IMR-90 (cell line): Measurements from ENCODE around the gene RMND5B. TPM values are rescaled to one million over a fixed set of nuclear protein-coding genes. Genes with fewer than 3 reads are reported as not detected.

Source experiments
- ATAC-seq: fragments of 200-7000 bp; cut with Tn5 transposase; 2 replicates; pipeline ENCODE4 v1.9.1; 2020; ENCODE audit warnings: low read depth, mild to moderate bottlenecking, moderate library complexity
- BruUV-seq: library from RNA; stranded (reverse); fragments of 400-500 nt; replicated peaks from 2 replicates; lab custom pipeline; 2021; lab: Mats Ljungman, UMichigan
- CTCF ChIA-PET: fragments of 300-600 bp; formaldehyde crosslinking; extraction: SDS; loops from one replicate; lab custom pipeline; 2021; ENCODE audit warnings: antibody characterized with exemption; lab: Yijun Ruan, JAX
- POLR2A ChIA-PET: fragments of 300-600 bp; sonication (Branson Sonifier 250); formaldehyde crosslinking; loops from one replicate; lab custom pipeline; 2022; ENCODE audit warnings: antibody characterized with exemption; ENCODE audit not compliant: unreplicated experiment; lab: Charles Lee
- DNase-seq: peaks from one replicate; pipeline ENCODE4 v3.0.0; 2013
- H2AFZ ChIP-seq: replicated peaks from 2 replicates; pipeline ENCODE3; 2013; ENCODE audit warnings: low read length, mild to moderate bottlenecking; ENCODE audit not compliant: poor library complexity
- H2AK5ac ChIP-seq: 2 replicates; pipeline ENCODE4 v1.6.1; 2013; ENCODE audit warnings: low read depth, low read length, inconsistent platforms
- H2AK9ac ChIP-seq: replicated peaks from 2 replicates; pipeline ENCODE3; 2013; ENCODE audit warnings: mild to moderate bottlenecking, low read depth, low read length, moderate library complexity; ENCODE audit not compliant: poor library complexity
- H2BK120ac ChIP-seq: 2 replicates; pipeline ENCODE4 v1.6.1; 2013; ENCODE audit warnings: low read depth, low read length, inconsistent platforms
- H2BK15ac ChIP-seq: 3 replicates; pipeline ENCODE4 v1.6.1; 2013; ENCODE audit warnings: low read depth, low read length, inconsistent platforms
- H2BK20ac ChIP-seq: 2 replicates; pipeline ENCODE4 v1.6.1; 2013; ENCODE audit warnings: low read depth, mild to moderate bottlenecking, inconsistent platforms, low read length, moderate library complexity
- H2BK5ac ChIP-seq: 2 replicates; pipeline ENCODE4 v1.6.1; 2013; ENCODE audit warnings: mild to moderate bottlenecking, low read depth, low read length, inconsistent platforms; ENCODE audit not compliant: poor library complexity, severe bottlenecking
- H3K14ac ChIP-seq: replicated peaks from 2 replicates; pipeline ENCODE4 v1.6.1; 2013; ENCODE audit warnings: low read depth, low read length, inconsistent platforms
- H3K18ac ChIP-seq: 2 replicates; pipeline ENCODE4 v1.6.1; 2013; ENCODE audit warnings: low read depth, low read length, control low read depth
- H3K23ac ChIP-seq: 2 replicates; pipeline ENCODE4 v1.6.1; 2013; ENCODE audit warnings: low read depth, low read length, inconsistent platforms
- H3K27ac ChIP-seq: 2 replicates; pipeline ENCODE4 v1.5.1; 2013; ENCODE audit warnings: mild to moderate bottlenecking, control low read depth, low read length; ENCODE audit not compliant: insufficient read depth
- H3K27me3 ChIP-seq: 2 replicates; pipeline ENCODE4 v1.6.1; 2013; ENCODE audit warnings: low read length; ENCODE audit not compliant: control insufficient read depth, insufficient read depth
- H3K36me3 ChIP-seq: 2 replicates; pipeline ENCODE4 v1.6.1; 2013; ENCODE audit warnings: low read length, mixed read lengths; ENCODE audit not compliant: control insufficient read depth, insufficient read depth
- H3K4ac ChIP-seq: 2 replicates; pipeline ENCODE4 v1.6.1; 2013; ENCODE audit warnings: low read depth, low read length, inconsistent platforms
- H3K4me1 ChIP-seq: 2 replicates; pipeline ENCODE4 v1.6.1; 2013; ENCODE audit warnings: low read length, mixed read lengths; ENCODE audit not compliant: control insufficient read depth, insufficient read depth
- H3K4me2 ChIP-seq: 2 replicates; pipeline ENCODE4 v1.6.1; 2013; ENCODE audit warnings: low read depth, mild to moderate bottlenecking, control low read depth, low read length, moderate library complexity
- H3K4me3 ChIP-seq: 2 replicates; pipeline ENCODE4 v1.5.1; 2013; ENCODE audit warnings: low read depth, mild to moderate bottlenecking, control low read depth, low read length, moderate library complexity; ENCODE audit not compliant: insufficient read depth
- H3K56ac ChIP-seq: 2 replicates; pipeline ENCODE4 v1.6.1; 2013; ENCODE audit warnings: low read length, inconsistent platforms; ENCODE audit not compliant: insufficient read depth; ENCODE audit errors: extremely low read depth
- H3K79me1 ChIP-seq, 2 experiments: 2 replicates each; pipeline ENCODE4 v1.6.1; 2013; ENCODE audit warnings: low read length in 2 of 2, inconsistent platforms in 1 of 2, low read depth in 1 of 2
- H3K9ac ChIP-seq: 2 replicates; pipeline ENCODE4 v1.6.1; 2013; ENCODE audit warnings: low read depth, low read length, control low read depth
- H3K9me1 ChIP-seq: 2 replicates; pipeline ENCODE4 v1.6.1; 2013; ENCODE audit warnings: low read length, inconsistent platforms; ENCODE audit not compliant: insufficient read depth
- H3K9me3 ChIP-seq: 2 replicates; pipeline ENCODE4 v1.6.1; 2013; ENCODE audit warnings: low read length; ENCODE audit not compliant: control insufficient read depth, insufficient read depth
- H4K20me1 ChIP-seq: 2 replicates; pipeline ENCODE4 v1.6.1; 2013; ENCODE audit warnings: low read length, inconsistent platforms; ENCODE audit not compliant: insufficient read depth
- H4K5ac ChIP-seq: 2 replicates; pipeline ENCODE4 v1.6.1; 2013; ENCODE audit warnings: mild to moderate bottlenecking, low read depth, low read length, control low read depth
- H4K8ac ChIP-seq, 2 experiments: 2 replicates each; pipeline ENCODE4 v1.6.1; 2013; ENCODE audit warnings: low read depth in 2 of 2, low read length in 2 of 2, control low read depth in 1 of 2, inconsistent platforms in 1 of 2
- H4K91ac ChIP-seq: 2 replicates; pipeline ENCODE4 v1.6.1; 2013; ENCODE audit warnings: low read depth, low read length, inconsistent platforms; ENCODE audit not compliant: insufficient read depth
- MAZ ChIP-seq: IDR thresholded peaks from 2 replicates; pipeline ENCODE4 v1.6.1; 2012; ENCODE audit warnings: low read depth, mild to moderate bottlenecking, low read length, improper control_type of control experiment, moderate library complexity, borderline replicate concordance
- SMC3 ChIP-seq: fragments of 150-350 bp; IDR thresholded peaks from 2 replicates; pipeline ENCODE4 v1.6.1; 2016; ENCODE audit warnings: low read depth, mild to moderate bottlenecking, antibody characterized with exemption, low read length, moderate library complexity
- WGBS, 2 experiments: methylation state at CpG; one replicate each; pipeline versions ENCODE4 v1.1.5 to v1.1.7; 2013; ENCODE audit warnings: missing lambda C conversion rate in 2 of 2; ENCODE audit not compliant: insufficient read length in 1 of 2; ENCODE audit errors: extremely low coverage in 2 of 2; 5-methylcytosine and 5-hydroxymethylcytosine counted together
- dilution Hi-C: fragments of 300-500 bp; cut with HindIII; formaldehyde crosslinking; loops from one replicate; pipeline ENCODE4 v1.14.3; 2018; ENCODE audit warnings: low sequenced_read_pairs; ENCODE audit not compliant: unreplicated experiment
- in situ Hi-C: fragments of 300-500 bp; cut with MboI; formaldehyde crosslinking; loops from 3 replicates; pipeline ENCODE4 v1.14.3; 2019; ENCODE audit warnings: low sequenced_read_pairs, inconsistent platforms, mixed read lengths
- intact Hi-C: fragments of 100-400 bp; cut with micrococcal nuclease; formaldehyde crosslinking; loops from 2 replicates; pipeline ENCODE4 v1.10.0; 2022
- polyA plus RNA-seq, 3 experiments: library from polyadenylated mRNA; depleted of rRNA; stranded (reverse); fragments of >200 nt; gene quantifications; 2 replicates each; pipeline ENCODE4 v1.2.3, GENCODE V29; 2012; ENCODE audit warnings: low replicate concordance in 1 of 3
- total RNA-seq: library from RNA; depleted of rRNA; stranded (reverse); fragments of >200 nt; gene quantifications from 2 replicates; pipeline ENCODE4 v1.2.3, GENCODE V29; 2012

The RMND5B gene
- total and polyA plus RNA-seq, 2 of the 4 experiments (the other 2 are of a cell fraction), result 14.0 to 19.5 TPM

GRCh38 chr5:178192787-178193186, 62.0 kb downstream of the RMND5B start:
- no peak overlapping the region for H4K91ac ChIP-seq
- H4K20me1 ChIP-seq, result no peaks in the 10 kb centered on the region
- no TSS peak for BruUV-seq
- peaks cover 5% of the 10 kb centered on the region; the same call in 1 of the 2 replicates for H3K9me3 ChIP-seq
- no peak overlapping the region for H2BK20ac ChIP-seq
- peaks cover 23% of the 10 kb centered on the region; the same call in 1 of the 2 replicates for H3K27me3 ChIP-seq
- dilution Hi-C loops, result no loop called here
- H3K4me3 ChIP-seq, result no peak overlapping the region
- H3K27ac ChIP-seq, result no peak overlapping the region
- H3K18ac ChIP-seq, result no peak overlapping the region
- in situ Hi-C loops, result no loop called here
- H2BK5ac ChIP-seq, result no peak overlapping the region
- H2BK15ac ChIP-seq, result no peak overlapping the region
- 80% methylated on average over 2 of the region's 7 CpGs; no CpG with 5 or more reads in 1 of the 2 experiments for whole genome bisulfite sequencing, 2 experiments
- intact Hi-C loops, result no loop called here
- H3K23ac ChIP-seq, result no peak overlapping the region
- no peak overlapping the region for H3K56ac ChIP-seq
- ATAC-seq (no peak), DNase-seq (no peak)
- no peak overlapping the region for H3K14ac ChIP-seq
- no peak overlapping the region for H2AFZ ChIP-seq
- no peaks in the 10 kb centered on the region for H3K79me1 ChIP-seq
- H3K4ac ChIP-seq, result no peak overlapping the region
- no peak overlapping the region for H4K8ac ChIP-seq
- no peak overlapping the region for H3K4me2 ChIP-seq
- no peaks in the 10 kb centered on the region for H3K9me1 ChIP-seq
- H4K5ac ChIP-seq, result no peak overlapping the region
- H2AK5ac ChIP-seq, result no peak overlapping the region
- TF ChIP-seq SMC3, result no peak
- no peak for TF ChIP-seq MAZ
- H2BK120ac ChIP-seq, result no peak overlapping the region
- no peak overlapping the region for H2AK9ac ChIP-seq
- H3K36me3 ChIP-seq, result no peaks in the 10 kb centered on the region
- H3K4me1 ChIP-seq, result no peaks in the 10 kb centered on the region
- POLR2A ChIA-PET, result no interaction called here
- H3K9ac ChIP-seq, result no peak overlapping the region
- CTCF ChIA-PET, result no interaction called here
